Measurements from ENCODE around the gene CYP46A1. TPM values are rescaled to one million over a fixed set of nuclear protein-coding genes. Genes with fewer than 3 reads are reported as not detected.
"Not testable (repeated sequence)": the region's sequence is repeated elsewhere in the genome, so short reads cannot be mapped to it uniquely, and the experiment has no call there.

The CYP46A1 gene
- total and polyA plus RNA-seq, 4 donors: 0.33 to 2.5 (median 1.4) TPM

DNA sequence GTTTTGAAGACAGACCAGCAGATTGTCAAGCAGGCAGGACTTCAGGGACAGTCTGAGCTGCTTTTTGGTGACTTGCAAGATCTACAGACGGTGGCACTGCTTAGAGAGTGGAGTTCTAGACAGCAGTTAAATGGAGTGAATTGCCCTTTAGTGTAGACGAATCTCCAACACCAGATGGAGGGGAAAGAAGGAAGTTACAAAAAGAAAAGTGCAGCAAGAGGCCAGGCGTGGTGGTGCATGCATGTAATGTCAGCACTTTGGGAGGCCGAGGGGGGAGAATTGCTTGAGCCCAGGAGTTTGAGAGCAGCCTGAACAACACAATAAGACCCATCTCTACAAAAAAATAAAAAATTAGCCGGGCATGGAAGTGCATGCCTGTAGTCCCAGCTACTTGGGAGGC is 47.6 kb upstream of the CYP46A1 start:
- ATAC-seq (ENCODE audit: insufficient read depth, low FRiP score) (no peak), DNase-seq (no peak)
- TF ChIP-seq CTCF (IDR thresholded peaks at IDR 0.05; ENCODE audit: control extremely low read depth, extremely low read depth): no peak
- 66 to 73% methylated on average over 5 of the region's 5 CpGs for WGBS, 2 donors
- H3K4me3 ChIP-seq: no peak overlapping the region
- H3K36me3 ChIP-seq (ENCODE audit: control insufficient read depth in 4 of 4, insufficient read depth in 4 of 4, low read length in 4 of 4): no peaks in the 10 kb centered on the region
- H3K4me1 ChIP-seq (ENCODE audit: control insufficient read depth in 5 of 5, insufficient read depth in 5 of 5, low read length in 5 of 5): no peaks in the 10 kb centered on the region
- no peaks in the 10 kb centered on the region for H3K27me3 ChIP-seq (ENCODE audit: control insufficient read depth in 3 of 3, insufficient read depth in 3 of 3, low read length in 2 of 3)
- H3K9me3 ChIP-seq (ENCODE audit: control insufficient read depth in 4 of 4, insufficient read depth in 3 of 4, low read length in 3 of 4): no peaks in the 10 kb centered on the region
- no peak overlapping the region for H3K27ac ChIP-seq (ENCODE audit: low read depth in 1 of 2, low read length in 1 of 2)
- no peak overlapping the region for H3K9ac ChIP-seq (ENCODE audit: insufficient read depth in 1 of 2, low read length in 2 of 2)

- WGBS, 2 donors: 90 to 91% methylated on average over 7 of the region's 7 CpGs
- Histone ChIP-seq H3K9me3 (ENCODE audit: control insufficient read depth in 4 of 4, insufficient read depth in 3 of 4, low read length in 3 of 4) (no peaks in the 10 kb centered on the region), H3K4me1 (ENCODE audit: control insufficient read depth in 5 of 5, insufficient read depth in 5 of 5, low read length in 5 of 5) (no peaks in the 10 kb centered on the region), H3K36me3 (ENCODE audit: control insufficient read depth in 4 of 4, insufficient read depth in 4 of 4, low read length in 4 of 4) (no peaks in the 10 kb centered on the region), H3K9ac (ENCODE audit: insufficient read depth in 1 of 2, low read length in 2 of 2) (no peak overlapping the region), H3K27ac (ENCODE audit: low read depth in 1 of 2, low read length in 1 of 2) (no peak overlapping the region), H3K4me3 (no peak overlapping the region), H3K27me3 (ENCODE audit: control insufficient read depth in 3 of 3, insufficient read depth in 3 of 3, low read length in 2 of 3) (no peaks in the 10 kb centered on the region)
- TF ChIP-seq CTCF (IDR thresholded peaks at IDR 0.05; ENCODE audit: control extremely low read depth, extremely low read depth): no peak
- ATAC-seq (ENCODE audit: insufficient read depth, low FRiP score) (no peak), DNase-seq (no peak)
Measured at GRCh38 chr14:99637624-99638023, 46.5 kb upstream of the CYP46A1 start.

GRCh38 chr14:99642771-99643170 is 41.3 kb upstream of the CYP46A1 start:
- 93 to 98% methylated on average over 5 of the region's 5 CpGs for WGBS, 2 donors
- not testable (repeated sequence) for ATAC-seq (ENCODE audit: insufficient read depth, low FRiP score); H3K9me3 ChIP-seq (ENCODE audit: control insufficient read depth in 4 of 4, insufficient read depth in 3 of 4, low read length in 3 of 4); DNase-seq; H3K27me3 ChIP-seq (ENCODE audit: control insufficient read depth in 3 of 3, insufficient read depth in 3 of 3, low read length in 2 of 3); H3K36me3 ChIP-seq (ENCODE audit: control insufficient read depth in 4 of 4, insufficient read depth in 4 of 4, low read length in 4 of 4); H3K27ac ChIP-seq (ENCODE audit: low read depth in 1 of 2, low read length in 1 of 2); H3K4me3 ChIP-seq; H3K9ac ChIP-seq (ENCODE audit: insufficient read depth in 1 of 2, low read length in 2 of 2)
- H3K4me1 ChIP-seq (ENCODE audit: control insufficient read depth in 5 of 5, insufficient read depth in 5 of 5, low read length in 5 of 5): peaks cover 0 to 11% (median 8%) of the 10 kb centered on the region in 5 donors

- no peak for ATAC-seq (ENCODE audit: insufficient read depth, low FRiP score)
Measured at GRCh38 chr14:99643343-99643742, 40.8 kb upstream of the CYP46A1 start.

More at GRCh38 chr14:99643343-99643742, 40.8 kb upstream of the CYP46A1 start:
- H3K9me3 ChIP-seq (ENCODE audit: control insufficient read depth in 4 of 4, insufficient read depth in 3 of 4, low read length in 3 of 4): no peaks in the 10 kb centered on the region
- H3K4me1 ChIP-seq (ENCODE audit: control insufficient read depth in 5 of 5, insufficient read depth in 5 of 5, low read length in 5 of 5): peaks cover 0 to 11% (median 8%) of the 10 kb centered on the region in 5 donors
- no peak for DNase-seq
- H3K9ac ChIP-seq (ENCODE audit: insufficient read depth in 1 of 2, low read length in 2 of 2): no peak overlapping the region
- no peak overlapping the region for H3K4me3 ChIP-seq
- no peak overlapping the region for H3K27ac ChIP-seq (ENCODE audit: low read depth in 1 of 2, low read length in 1 of 2)
- 58 to 69% methylated on average over 6 of the region's 6 CpGs for WGBS, 2 donors
- H3K36me3 ChIP-seq (ENCODE audit: control insufficient read depth in 4 of 4, insufficient read depth in 4 of 4, low read length in 4 of 4): no peaks in the 10 kb centered on the region
- H3K27me3 ChIP-seq (ENCODE audit: control insufficient read depth in 3 of 3, insufficient read depth in 3 of 3, low read length in 2 of 3): no peaks in the 10 kb centered on the region
- no peak for TF ChIP-seq CTCF (IDR thresholded peaks at IDR 0.05; ENCODE audit: control extremely low read depth, extremely low read depth)

All from lung (tissue), 12 donors.